Colonic mucosa (tissue), 4 donors: ENCODE measurements around the gene UNC5B. TPM values are rescaled to one million over a fixed set of nuclear protein-coding genes. Genes with fewer than 3 reads are reported as not detected.

Source experiments
- DNase-seq: peaks from one replicate; pipeline ENCODE4 v3.0.0-alpha.2; 2020
- H3K27ac ChIP-seq: fragments of 200-600 bp; one replicate; pipeline ENCODE4 v1.8.0; 2021
- H3K27me3 ChIP-seq: fragments of 200-600 bp; one replicate; pipeline ENCODE4 v1.8.0; 2021
- H3K36me3 ChIP-seq: fragments of 200-600 bp; one replicate; pipeline ENCODE4 v1.8.0; 2021
- H3K4me1 ChIP-seq: fragments of 200-600 bp; one replicate; pipeline ENCODE4 v1.8.0; 2021; ENCODE audit warnings: mild to moderate bottlenecking
- H3K4me3 ChIP-seq: fragments of 200-600 bp; one replicate; pipeline ENCODE4 v1.8.0; 2021
- H3K9ac ChIP-seq, 2 donors: one replicate each; pipeline ENCODE4 v1.7.0; 2013; ENCODE audit warnings: control low read depth in 2 of 2, low read depth in 2 of 2, low read length in 2 of 2
- H3K9me3 ChIP-seq: fragments of 200-600 bp; one replicate; pipeline ENCODE4 v1.8.0; 2021
- intact Hi-C: fragments of 100-400 bp; cut with DNase I; formaldehyde crosslinking; loops from one replicate; pipeline ENCODE4 v1.14.1; 2022
- total RNA-seq, 2 donors: library from RNA; stranded (reverse); fragmentation: NEBNext Ultra II Directional in 1 of 2; extraction: Animal tissue kit (Norgen Biotek cat#: 25700) in 1 of 2; gene quantifications; one replicate each; pipeline ENCODE4 v1.2.1, GENCODE V29; 2021
- TF ChIP-seq, protein P1 (sequence below): fragments of 200-600 bp; IDR thresholded peaks from one replicate; pipeline ENCODE4 v1.8.0; 2022; ENCODE audit warnings: antibody characterized with exemption, mild to moderate bottlenecking
- donor health status: healthy.
- donor health status: DM: no; HTN: no; CAD: no.
- donor health status: DM: no; HTN: no; CAD: no.

UNC5B gene
- total RNA-seq, 2 donors from 2014 or later, result 18.4 to 18.5 TPM

DNA sequence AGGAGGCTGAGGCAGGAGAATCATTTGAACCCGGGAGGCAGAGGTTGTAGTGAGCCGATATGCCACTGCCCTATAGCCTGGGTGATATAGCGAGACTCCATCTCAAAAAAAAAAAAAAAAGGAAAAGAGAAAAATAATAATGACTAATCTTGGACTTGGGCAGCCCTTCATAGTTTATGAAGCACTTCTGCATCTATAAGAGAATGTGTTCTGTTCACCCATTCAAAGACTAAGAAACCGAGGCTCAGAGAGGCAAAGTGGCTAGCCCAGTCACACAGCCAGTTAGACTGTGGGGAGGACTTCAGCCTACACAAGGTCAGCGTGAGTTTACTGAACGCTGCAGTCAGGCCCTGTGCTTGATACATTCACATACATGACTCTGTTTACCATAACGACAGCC, 46.9 kb downstream of the UNC5B start:
- Histone ChIP-seq H3K27ac (no peak overlapping the region), H3K4me3 (no peak overlapping the region), H3K27me3 (no peaks in the 10 kb centered on the region), H3K36me3 (no peaks in the 10 kb centered on the region), H3K9ac (peak overlapping the region in 1 of 2 donors; percentile 56), H3K4me1 (peaks cover 16% of the 10 kb centered on the region), H3K9me3 (no peaks in the 10 kb centered on the region)
- no peak for DNase-seq
- TF ChIP-seq, protein P1, sequence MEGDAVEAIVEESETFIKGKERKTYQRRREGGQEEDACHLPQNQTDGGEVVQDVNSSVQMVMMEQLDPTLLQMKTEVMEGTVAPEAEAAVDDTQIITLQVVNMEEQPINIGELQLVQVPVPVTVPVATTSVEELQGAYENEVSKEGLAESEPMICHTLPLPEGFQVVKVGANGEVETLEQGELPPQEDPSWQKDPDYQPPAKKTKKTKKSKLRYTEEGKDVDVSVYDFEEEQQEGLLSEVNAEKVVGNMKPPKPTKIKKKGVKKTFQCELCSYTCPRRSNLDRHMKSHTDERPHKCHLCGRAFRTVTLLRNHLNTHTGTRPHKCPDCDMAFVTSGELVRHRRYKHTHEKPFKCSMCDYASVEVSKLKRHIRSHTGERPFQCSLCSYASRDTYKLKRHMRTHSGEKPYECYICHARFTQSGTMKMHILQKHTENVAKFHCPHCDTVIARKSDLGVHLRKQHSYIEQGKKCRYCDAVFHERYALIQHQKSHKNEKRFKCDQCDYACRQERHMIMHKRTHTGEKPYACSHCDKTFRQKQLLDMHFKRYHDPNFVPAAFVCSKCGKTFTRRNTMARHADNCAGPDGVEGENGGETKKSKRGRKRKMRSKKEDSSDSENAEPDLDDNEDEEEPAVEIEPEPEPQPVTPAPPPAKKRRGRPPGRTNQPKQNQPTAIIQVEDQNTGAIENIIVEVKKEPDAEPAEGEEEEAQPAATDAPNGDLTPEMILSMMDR, result no peak
- intact Hi-C loops, result no loop called here

DNA sequence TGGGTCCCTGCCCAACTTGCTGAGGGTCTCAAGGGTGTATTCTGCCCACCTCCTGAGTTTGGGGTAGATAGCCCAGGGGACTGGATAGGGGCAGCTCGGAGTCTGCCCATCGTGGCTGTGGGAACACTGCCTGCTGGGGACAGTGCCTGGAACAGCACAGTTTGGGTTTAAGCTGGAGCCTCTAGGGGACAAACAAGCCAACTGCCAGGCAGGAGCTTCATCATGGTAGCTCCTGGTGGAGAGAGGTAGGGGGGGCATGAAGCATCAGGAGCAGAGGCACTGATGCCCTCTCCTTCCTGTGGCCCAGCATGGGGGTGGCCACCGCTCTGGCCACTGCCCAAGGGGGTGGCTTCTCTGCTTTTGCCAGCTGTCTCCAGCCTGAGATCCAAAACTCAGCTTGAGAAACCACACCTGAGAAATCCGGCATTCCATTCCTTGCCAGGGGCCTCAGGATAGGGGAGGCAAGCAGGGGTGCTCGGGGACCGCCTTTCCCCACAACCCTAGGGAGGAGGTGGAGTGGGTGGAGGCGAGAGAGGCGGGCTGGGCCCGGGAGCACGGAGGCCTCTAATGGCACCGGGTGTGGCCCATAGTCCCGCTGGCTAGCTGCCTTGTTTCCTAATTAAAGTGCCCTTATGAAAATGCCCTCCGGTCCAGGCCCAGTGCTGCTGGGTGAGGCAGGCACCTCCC, 47.6 kb downstream of the UNC5B start:
- no peaks in the 10 kb centered on the region for H3K36me3 ChIP-seq
- H3K9ac ChIP-seq, result peak overlapping the region; percentile 33 to 56
- no peaks in the 10 kb centered on the region for H3K27me3 ChIP-seq
- peak overlapping the region; percentile 32 for H3K27ac ChIP-seq
- H3K4me1 ChIP-seq, result peaks cover 16% of the 10 kb centered on the region
- DNase-seq, result peak; percentile 86
- H3K9me3 ChIP-seq, result no peaks in the 10 kb centered on the region
- H3K4me3 ChIP-seq, result no peak overlapping the region
- intact Hi-C loops, result no loop called here
- TF ChIP-seq, protein P1, result no peak

DNA sequence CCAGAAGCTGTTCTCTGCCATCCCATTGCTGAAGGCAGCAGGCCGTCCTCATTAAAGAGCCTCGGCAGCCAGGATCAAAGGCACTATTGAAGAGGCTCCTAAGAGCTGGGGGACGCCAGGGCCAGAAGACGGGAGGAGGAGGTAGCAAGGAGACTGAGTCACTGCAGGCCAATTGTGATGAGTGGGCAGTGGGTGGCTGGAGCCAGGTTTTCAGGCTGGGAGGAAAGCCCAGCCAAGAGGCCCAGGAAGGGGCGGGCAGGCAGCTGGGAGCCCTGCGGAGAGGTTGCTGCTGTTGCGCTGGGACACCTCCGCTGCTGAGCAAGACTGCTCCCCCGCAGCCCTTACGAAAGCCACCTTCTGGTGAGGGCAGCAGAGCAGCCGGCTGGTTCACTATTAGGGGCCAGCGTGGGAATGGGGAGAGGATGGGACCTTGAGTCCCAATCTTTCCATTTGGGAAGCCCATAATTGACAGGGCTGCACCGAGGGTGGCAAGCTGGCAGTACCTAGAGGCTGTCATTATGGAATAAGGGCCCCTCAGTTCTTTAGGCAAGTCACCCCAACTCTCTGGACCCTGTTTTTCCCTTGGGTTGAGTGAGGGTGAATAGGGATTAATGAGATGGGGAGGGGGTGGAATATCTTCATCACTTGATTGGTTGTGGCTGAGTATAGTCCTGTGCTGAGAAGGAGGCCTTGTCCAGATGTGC, 48.4 kb downstream of the UNC5B start:
- DNase-seq, result no peak
- H3K4me1 ChIP-seq, result peaks cover 16% of the 10 kb centered on the region
- TF ChIP-seq, protein P1, result no peak

DNA sequence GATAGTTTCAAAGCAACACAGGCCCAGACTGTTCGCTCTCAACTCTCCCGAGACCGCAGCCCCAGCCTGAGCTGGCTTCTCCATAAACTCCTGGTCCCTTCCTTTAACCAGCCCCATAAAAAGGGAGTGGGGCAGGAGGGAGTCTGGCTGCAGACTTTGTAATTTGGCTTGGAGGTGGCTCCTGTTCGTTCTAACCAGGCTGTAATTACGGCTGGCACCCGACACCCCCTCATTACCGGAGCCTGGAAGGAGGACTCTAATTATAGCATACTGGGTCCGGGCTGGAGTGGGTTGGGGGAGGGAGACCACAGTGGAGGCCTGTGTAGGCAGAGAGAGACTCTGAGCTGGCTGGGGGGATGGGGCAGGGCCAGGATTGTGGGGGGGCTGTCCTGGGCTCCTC, 49.7 kb downstream of the UNC5B start:
- TF ChIP-seq, protein P1, result no peak

More for the DNA sequence above, 48.4 kb downstream of the UNC5B start:
- Histone ChIP-seq H3K9ac (peak overlapping the region in 1 of 2 donors; percentile 41), H3K27me3 (no peaks in the 10 kb centered on the region), H3K27ac (peak overlapping the region; percentile 32), H3K9me3 (no peaks in the 10 kb centered on the region), H3K36me3 (no peaks in the 10 kb centered on the region), H3K4me3 (no peak overlapping the region)
- intact Hi-C loops, result no loop called here

DNA sequence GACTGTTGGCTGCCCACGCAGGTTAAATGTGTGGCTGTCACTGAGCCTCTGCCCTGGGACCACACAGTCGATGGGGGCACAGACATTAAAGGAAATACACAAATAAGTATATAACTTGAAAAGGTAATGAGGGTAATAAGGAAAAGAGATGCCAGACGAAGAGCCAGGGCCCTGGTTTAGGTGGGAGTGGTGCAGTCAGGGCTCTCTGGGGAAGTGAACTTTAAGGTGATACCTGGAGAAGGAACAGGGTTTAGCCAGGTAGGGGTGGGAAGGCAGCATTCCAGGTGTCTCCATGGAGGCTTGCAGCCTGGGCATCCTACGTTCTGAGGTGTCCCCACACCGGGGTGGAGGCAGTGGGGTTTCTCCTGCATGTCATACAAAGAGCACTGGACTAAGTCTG, 50.4 kb downstream of the UNC5B start:
- no peaks in the 10 kb centered on the region for H3K9me3 ChIP-seq
- intact Hi-C loops, result no loop called here
- peak overlapping the region; percentile 3 to 33 for H3K9ac ChIP-seq
- DNase-seq, result no peak
- no peaks in the 10 kb centered on the region for H3K27me3 ChIP-seq
- TF ChIP-seq, protein P1, result no peak
- peak overlapping the region; percentile 40 for H3K27ac ChIP-seq
- no peak overlapping the region for H3K4me3 ChIP-seq
- H3K4me1 ChIP-seq, result peaks cover 16% of the 10 kb centered on the region
- H3K36me3 ChIP-seq, result no peaks in the 10 kb centered on the region

More for the DNA sequence above, 49.7 kb downstream of the UNC5B start:
- no peak for DNase-seq
- intact Hi-C loops, result no loop called here
- Histone ChIP-seq H3K27me3 (no peaks in the 10 kb centered on the region), H3K9ac (peak overlapping the region in 1 of 2 donors; percentile 1), H3K4me1 (peaks cover 16% of the 10 kb centered on the region), H3K9me3 (no peaks in the 10 kb centered on the region), H3K36me3 (no peaks in the 10 kb centered on the region), H3K27ac (peak overlapping the region; percentile 40), H3K4me3 (no peak overlapping the region)
